Subcutaneous abdominal adipose tissue (tissue), 5 donors: Measurements from ENCODE around the gene UFD1.
A peak's percentile ranks its signal among the peaks of the same experiment; 100 is the strongest.

Experiments used
- H3K27ac ChIP-seq: one replicate; pipeline ENCODE4 v1.7.0; 2013; ENCODE audit warnings: low read depth, mild to moderate bottlenecking, inconsistent platforms, low read length, moderate library complexity
- H3K27me3 ChIP-seq, 5 donors: one replicate each; pipeline ENCODE4 v1.7.0; 2013; ENCODE audit warnings: low read length in 5 of 5, inconsistent platforms in 1 of 5; ENCODE audit not compliant: control insufficient read depth in 5 of 5, insufficient read depth in 4 of 5
- H3K36me3 ChIP-seq, 5 donors: one replicate each; pipeline ENCODE4 v1.7.0; 2013; ENCODE audit warnings: low read length in 5 of 5; ENCODE audit not compliant: control insufficient read depth in 5 of 5, insufficient read depth in 5 of 5
- H3K4me1 ChIP-seq, 5 donors: one replicate each; pipeline ENCODE4 v1.7.0; 2013; ENCODE audit warnings: low read length in 5 of 5, mild to moderate bottlenecking in 3 of 5, moderate library complexity in 1 of 5; ENCODE audit not compliant: control insufficient read depth in 5 of 5, insufficient read depth in 5 of 5
- H3K4me3 ChIP-seq, 5 donors: one replicate each; pipeline ENCODE4 v1.7.0; 2013; ENCODE audit warnings: low read length in 5 of 5, low read depth in 1 of 5
- H3K9ac ChIP-seq, 5 donors: one replicate each; pipeline ENCODE4 v1.7.0; 2013; ENCODE audit warnings: low read length in 5 of 5, mild to moderate bottlenecking in 4 of 5, moderate library complexity in 3 of 5
- H3K9me3 ChIP-seq, 5 donors: one replicate each; pipeline ENCODE4 v1.7.0; 2013; ENCODE audit warnings: low read length in 5 of 5; ENCODE audit not compliant: control insufficient read depth in 5 of 5
- donor health status: healthy.
- donor health status: healthy.
- donor health status: healthy.
- donor health status: healthy.
- donor health status: healthy.

Gene UFD1

GRCh38 chr22:19432133-19432851, 46.7 kb downstream of the UFD1 start, which contains the start of gene MRPL40:
TSS of gene MRPL40 (plus strand) at chr22:19432545. CDS start at chr22:19432555, 10 bp downstream.
- H3K27me3 ChIP-seq, result no peaks in the 10 kb centered on the region
- peak within 1 kb of the TSS; percentile 87 to 94 (median 92) for H3K4me3 ChIP-seq
- no peaks in the 10 kb centered on the region for H3K9me3 ChIP-seq
- H3K9ac ChIP-seq, result peak within 1 kb of the TSS; percentile 87 to 96 (median 93)
- H3K36me3 ChIP-seq, result peaks cover 10 to 23% (median 18%) of the 10 kb centered on the region in 5 donors
- peak within 1 kb of the TSS; percentile 88 for H3K27ac ChIP-seq
- peaks cover 4 to 30% (median 29%) of the 10 kb centered on the region in 5 donors for H3K4me1 ChIP-seq

DNA sequence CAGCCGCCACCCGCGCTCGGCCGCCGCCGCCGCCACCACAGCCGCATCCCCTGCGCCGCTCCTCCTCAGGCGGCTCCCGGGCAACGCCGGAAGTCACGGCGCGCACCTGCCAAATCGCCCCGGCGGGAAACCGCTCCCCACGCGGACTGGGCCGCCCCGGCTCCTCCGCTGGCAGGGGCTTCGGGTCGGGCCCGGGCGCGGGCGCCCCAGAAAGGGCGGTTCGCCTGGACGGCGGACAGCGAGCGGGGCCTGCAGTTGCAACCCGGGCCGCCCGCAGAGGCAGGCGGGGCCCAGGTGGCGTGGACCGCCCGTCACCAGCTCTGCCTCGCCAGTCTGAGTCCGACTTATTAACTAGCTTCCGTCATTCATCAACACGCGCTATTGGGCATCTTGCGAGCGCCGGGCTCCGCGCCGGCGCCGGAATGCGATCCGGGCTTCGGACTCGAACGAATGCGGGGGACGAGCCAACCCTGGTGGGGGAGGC, 47.3 kb downstream of the UFD1 start, which contains the start of gene HIRA:
Gene HIRA (minus strand): TSS at position 85 of the 484 bp plus-strand sequence. CDS start 257 bp downstream, outside the sequence.
- peaks cover 4 to 30% (median 29%) of the 10 kb centered on the region in 5 donors for H3K4me1 ChIP-seq
- H3K36me3 ChIP-seq, result peaks cover 10 to 19% (median 15%) of the 10 kb centered on the region in 5 donors
- no peaks in the 10 kb centered on the region for H3K9me3 ChIP-seq
- peak within 1 kb of the TSS; percentile 87 to 96 (median 93) for H3K9ac ChIP-seq
- peak within 1 kb of the TSS; percentile 88 for H3K27ac ChIP-seq
- peak within 1 kb of the TSS; percentile 87 to 94 (median 92) for H3K4me3 ChIP-seq
- H3K27me3 ChIP-seq, result no peaks in the 10 kb centered on the region

- H3K27ac ChIP-seq, result peak overlapping the region; percentile 54
- peaks cover 4 to 30% (median 29%) of the 10 kb centered on the region in 5 donors for H3K4me1 ChIP-seq
- H3K36me3 ChIP-seq, result peaks cover 10 to 19% (median 15%) of the 10 kb centered on the region in 5 donors
- H3K9me3 ChIP-seq, result no peaks in the 10 kb centered on the region
- no peaks in the 10 kb centered on the region for H3K27me3 ChIP-seq
- H3K9ac ChIP-seq, result peak overlapping the region; percentile 50 to 93 (median 89)
- peak overlapping the region; percentile 78 to 92 (median 85) for H3K4me3 ChIP-seq
Measured at GRCh38 chr22:19430890-19431541, 48.0 kb downstream of the UFD1 start.

GRCh38 chr22:19429950-19430889, 48.8 kb downstream of the UFD1 start:
- Histone ChIP-seq H3K4me1 (peaks cover 4 to 30% (median 30%) of the 10 kb centered on the region in 5 donors), H3K27ac (peak overlapping the region; percentile 54), H3K27me3 (no peaks in the 10 kb centered on the region), H3K36me3 (peaks cover 7 to 11% (median 8%) of the 10 kb centered on the region in 5 donors), H3K9ac (peak overlapping the region; percentile 50 to 93 (median 89)), H3K9me3 (no peaks in the 10 kb centered on the region), H3K4me3 (peak overlapping the region; percentile 78 to 92 (median 85))

DNA sequence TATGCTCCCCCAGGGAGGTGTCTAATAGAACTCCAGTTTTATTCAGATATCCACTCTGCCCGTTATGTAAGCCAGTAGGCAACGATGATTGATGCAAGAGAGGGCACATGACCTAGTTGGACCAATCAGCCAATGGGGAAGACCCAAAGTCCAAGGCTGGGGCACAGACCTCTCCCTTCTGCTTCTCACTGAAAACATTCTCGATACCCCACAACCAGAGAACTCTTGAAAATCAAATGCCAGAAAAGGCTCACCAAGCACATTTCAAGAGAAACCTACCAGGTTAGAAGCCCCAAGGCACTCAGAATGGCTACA, 54.9 kb downstream of the UFD1 start:
- H3K4me3 ChIP-seq, result no peak overlapping the region
- no peak overlapping the region for H3K27ac ChIP-seq
- no peaks in the 10 kb centered on the region for H3K9me3 ChIP-seq
- H3K9ac ChIP-seq, result no peak overlapping the region
- H3K4me1 ChIP-seq, result peaks cover 2 to 25% (median 23%) of the 10 kb centered on the region in 5 donors
- H3K36me3 ChIP-seq, result peaks cover 0 to 10% (median 3%) of the 10 kb centered on the region in 5 donors
- no peaks in the 10 kb centered on the region for H3K27me3 ChIP-seq

GRCh38 chr22:19422440-19423301, 56.3 kb downstream of the UFD1 start:
- Histone ChIP-seq H3K36me3 (peaks cover 0 to 10% (median 3%) of the 10 kb centered on the region in 5 donors), H3K4me3 (no peak overlapping the region), H3K27ac (no peak overlapping the region), H3K27me3 (no peaks in the 10 kb centered on the region), H3K9ac (no peak overlapping the region), H3K9me3 (no peaks in the 10 kb centered on the region), H3K4me1 (peaks cover 2 to 26% (median 23%) of the 10 kb centered on the region in 5 donors)

GRCh38 chr22:19420321-19420720, 58.7 kb downstream of the UFD1 start:
- H3K27me3 ChIP-seq, result no peaks in the 10 kb centered on the region
- no peak overlapping the region for H3K9ac ChIP-seq
- H3K9me3 ChIP-seq, result no peaks in the 10 kb centered on the region
- no peak overlapping the region for H3K27ac ChIP-seq
- peaks cover 2 to 28% (median 26%) of the 10 kb centered on the region in 5 donors for H3K4me1 ChIP-seq
- H3K36me3 ChIP-seq, result peaks cover 0 to 7% (median 3%) of the 10 kb centered on the region in 5 donors
- no peak overlapping the region for H3K4me3 ChIP-seq

GRCh38 chr22:19419464-19420178, 59.4 kb downstream of the UFD1 start:
- H3K27me3 ChIP-seq, result no peaks in the 10 kb centered on the region
- peaks cover 0 to 2% (median 0%) of the 10 kb centered on the region in 5 donors for H3K36me3 ChIP-seq
- no peak overlapping the region for H3K9ac ChIP-seq
- no peaks in the 10 kb centered on the region for H3K9me3 ChIP-seq
- no peak overlapping the region for H3K4me3 ChIP-seq
- no peak overlapping the region for H3K27ac ChIP-seq
- peaks cover 2 to 30% (median 26%) of the 10 kb centered on the region in 5 donors for H3K4me1 ChIP-seq
